HG02798 (cell line): Measurements from ENCODE around the gene CASZ1.

Experiments used
- ATAC-seq: cut with Tn5 transposase; IDR thresholded peaks from one replicate; pipeline ENCODE4 v1.9.1; 2021; ENCODE audit warnings: mild to moderate bottlenecking; ENCODE audit not compliant: unreplicated experiment, poor library complexity

The CASZ1 gene

DNA sequence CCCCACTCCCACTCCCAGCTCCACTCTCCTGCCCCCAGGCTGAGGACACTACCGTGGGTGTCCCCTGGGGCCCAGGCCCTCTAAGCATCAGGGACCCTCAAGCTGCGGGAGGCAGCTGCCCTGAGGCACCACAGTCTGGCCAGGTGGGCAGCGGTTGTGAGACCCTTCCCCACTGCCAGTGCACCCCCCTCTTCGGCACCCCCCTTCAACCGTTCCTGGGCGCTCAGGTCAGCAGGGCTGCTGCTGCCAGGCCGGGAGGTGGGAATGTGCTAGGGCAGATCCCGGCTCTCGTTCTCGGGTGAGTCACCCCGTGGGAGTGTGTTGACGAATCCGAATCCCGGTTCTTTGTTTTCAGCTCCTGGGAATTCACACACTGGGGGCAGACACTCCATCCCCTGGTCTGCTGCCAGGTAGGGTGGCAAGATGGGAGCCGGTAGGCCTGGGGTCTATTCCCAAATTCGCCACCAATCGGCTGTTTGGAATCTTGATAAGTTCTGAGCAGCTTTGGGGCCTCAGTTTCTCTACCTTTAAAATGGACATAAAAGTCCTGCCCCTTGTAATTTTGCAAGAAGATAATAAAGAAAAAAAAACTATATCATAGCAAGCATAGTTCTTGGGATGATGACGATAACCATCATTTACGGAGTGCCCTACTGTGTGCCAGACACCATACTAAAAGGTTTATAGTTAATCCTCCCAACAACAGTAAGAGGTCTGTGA is 28.5 kb upstream of the CASZ1 start:
- no peak for ATAC-seq

DNA sequence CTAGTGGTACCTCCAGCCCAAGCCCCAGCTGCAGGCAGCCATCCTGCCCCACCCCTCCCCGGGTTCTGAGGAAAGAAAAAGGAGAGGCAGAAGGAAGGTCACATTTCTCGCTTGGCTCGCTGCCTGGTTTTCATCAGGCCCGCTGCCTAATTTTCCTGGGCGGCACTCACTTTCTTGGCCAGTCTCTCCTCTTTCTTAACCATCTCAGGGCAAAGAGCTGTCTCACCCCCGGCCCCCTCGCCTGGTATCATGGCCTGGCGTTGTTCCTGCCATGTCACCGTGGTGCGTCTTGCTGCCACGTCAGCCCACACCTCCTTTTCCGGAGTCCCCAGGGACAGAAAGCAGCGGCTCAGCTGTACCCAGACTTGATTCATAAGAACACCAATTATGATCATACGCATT is 26.6 kb upstream of the CASZ1 start:
- ATAC-seq: no peak

DNA sequence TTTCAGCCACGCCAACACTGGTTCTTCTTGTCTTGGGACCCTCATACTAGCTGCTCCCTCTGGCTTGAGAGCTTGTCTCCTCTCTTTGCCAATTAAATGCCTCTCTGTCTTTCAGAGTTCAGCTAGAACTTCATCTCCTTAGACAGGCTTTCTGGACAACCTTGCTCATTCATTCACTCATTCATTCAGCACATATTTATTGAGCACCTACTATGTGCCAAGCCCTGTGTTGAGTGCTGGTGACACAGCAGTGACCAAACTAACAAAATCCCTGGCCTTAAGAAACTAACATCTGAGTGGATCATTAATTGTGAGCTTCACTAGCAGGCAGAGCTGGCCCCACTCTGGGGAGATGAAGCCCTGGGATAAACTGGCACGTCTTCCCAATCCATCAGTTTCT is 24.9 kb upstream of the CASZ1 start:
- ATAC-seq: no peak

DNA sequence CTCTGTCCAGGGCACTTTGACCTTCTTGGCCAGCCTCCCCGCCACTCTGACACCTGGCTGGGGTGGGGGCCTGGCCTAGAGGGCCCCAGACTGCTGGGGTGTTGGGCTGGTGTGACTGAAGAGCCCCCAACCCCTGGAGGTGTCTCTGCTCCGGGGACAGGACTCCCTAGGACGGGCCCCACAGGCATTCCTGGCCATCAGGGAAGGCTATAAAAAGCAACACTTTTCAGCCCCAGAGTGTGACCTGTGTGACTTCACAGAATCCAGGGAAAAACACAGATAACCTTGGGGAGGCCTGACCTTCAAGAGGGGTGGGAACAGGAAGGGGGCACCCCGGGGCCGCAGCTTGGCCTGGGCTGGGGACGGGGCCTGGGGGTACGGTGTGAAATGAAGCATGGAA is 24.0 kb upstream of the CASZ1 start:
- ATAC-seq: no peak

DNA sequence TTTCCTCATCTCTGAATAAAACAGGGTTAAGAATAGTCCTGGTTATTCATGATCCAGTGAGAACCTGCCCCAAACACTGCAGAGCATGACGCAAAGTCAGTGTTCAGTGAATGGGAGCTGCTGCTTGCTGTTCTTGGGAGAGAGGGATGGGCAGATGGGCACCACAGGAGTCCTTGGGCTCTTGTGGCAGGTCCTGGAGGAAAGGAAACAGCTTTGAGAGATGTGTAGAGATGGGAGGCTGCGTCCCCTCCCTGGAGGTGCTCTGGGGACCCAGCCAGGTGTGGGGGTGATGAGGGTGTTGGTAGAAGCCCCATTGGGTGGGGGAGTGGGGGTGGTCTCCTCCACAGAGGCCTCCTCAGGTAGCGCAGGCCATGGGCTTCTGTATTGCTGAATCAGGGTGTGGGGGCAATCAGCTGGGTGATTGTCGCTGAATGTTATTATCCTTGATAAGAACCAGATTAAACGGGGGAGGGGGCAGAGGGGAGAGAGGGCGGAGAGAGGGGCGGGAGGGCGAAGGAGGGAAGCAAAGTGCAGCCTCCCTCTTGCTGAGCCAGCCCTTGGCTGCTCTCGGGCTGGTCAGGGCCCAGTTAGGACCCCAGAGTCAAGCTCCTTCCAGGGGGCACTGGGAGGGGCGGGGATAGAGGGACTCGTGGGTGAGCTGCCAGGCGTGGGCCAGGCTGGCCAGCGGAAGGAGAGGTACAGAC is 22.9 kb upstream of the CASZ1 start:
- no peak for ATAC-seq

DNA sequence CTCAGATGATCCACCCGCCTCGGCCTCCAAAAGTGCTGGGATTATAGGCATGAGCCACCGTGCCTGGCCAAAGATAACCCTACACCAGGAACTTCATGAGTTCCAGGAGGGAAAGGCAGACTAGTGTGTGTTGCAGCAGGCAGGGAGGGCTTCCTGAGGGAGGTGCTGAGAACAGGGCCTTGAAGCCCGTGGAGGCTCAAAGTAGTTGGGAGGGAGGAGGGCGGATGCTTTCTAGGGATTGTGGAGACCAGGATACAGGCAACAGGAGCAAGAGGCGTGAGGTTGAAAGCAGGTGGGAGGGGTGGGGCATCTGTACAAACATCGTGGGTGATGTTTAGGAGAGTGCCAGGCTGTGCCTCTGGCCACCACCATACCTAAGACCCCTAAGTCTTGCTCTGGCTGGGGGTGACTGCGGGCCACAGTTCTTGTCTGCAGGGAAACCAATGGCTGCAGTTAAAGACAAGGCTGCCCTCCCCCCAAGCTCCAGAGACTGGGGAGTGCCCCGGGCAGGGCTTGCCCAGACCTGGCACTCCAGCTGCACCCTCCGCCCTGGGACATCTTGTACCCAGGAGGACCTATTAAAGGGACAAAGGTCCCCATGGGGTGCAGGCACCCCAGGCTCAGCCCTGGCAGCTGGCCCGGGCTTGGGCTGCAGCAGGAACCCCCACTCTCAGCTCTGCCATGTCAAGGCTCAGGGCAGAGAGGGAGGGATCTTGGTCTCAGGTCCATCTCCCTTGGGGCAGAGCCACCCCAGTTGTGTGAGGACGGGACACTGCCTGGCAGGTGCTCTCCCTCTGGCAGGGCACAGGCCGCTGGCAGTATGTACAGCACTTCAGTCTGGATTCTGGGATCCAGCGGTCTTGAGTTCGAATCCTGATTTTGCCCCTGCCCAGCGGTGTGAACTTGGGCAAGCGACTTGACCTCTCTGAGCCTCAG is 22.1 kb upstream of the CASZ1 start:
- no peak for ATAC-seq

DNA sequence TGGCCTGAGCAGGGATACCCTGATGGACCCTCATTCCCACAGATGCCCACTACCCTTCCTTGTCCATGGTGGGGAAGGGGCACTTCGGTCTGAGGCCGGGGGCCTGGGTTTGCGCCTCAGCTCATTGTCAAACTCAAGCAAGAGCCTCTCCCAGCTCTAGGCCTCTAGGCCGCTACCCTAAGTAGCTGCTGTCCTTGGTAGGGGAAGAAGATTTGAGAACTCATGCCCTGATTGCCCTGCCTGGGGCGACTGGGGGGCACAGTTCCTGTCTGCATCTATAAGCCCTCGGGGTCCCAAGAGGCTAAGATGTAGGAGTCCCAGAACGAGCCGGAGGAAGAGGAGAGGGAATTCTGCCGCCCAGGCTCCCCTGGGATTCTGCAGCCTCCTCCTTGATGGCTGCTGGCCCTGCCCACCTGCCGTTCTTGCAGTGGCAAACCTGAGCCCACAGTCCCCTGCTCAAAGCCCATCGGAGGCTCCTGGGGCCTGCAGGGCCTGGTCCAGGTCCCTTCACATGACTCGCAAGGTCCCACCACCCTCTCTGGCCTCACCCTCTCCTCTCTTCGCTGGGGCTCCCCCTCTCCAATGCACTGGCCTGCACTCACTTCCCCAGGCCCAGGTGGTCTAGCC is 20.4 kb upstream of the CASZ1 start:
- ATAC-seq: no peak

DNA sequence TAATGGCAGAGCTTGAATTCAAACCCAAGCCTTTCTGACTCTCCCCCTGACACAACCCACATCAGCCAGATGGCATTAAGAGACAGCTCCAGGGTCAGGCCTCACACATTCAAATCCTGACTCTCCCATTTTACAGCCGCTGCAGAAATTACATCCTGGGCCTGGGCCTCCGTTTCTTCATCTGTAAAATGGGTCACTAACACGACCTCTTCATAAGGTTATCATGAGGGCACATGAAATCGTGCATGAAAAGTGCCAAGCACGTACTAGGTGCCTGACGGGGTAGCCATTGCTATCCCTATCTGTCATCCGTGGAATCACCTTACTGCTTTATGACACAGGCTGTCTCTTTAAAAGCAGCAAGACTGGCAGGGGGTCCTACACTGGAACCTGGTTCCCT is 19.8 kb upstream of the CASZ1 start:
- no peak for ATAC-seq

DNA sequence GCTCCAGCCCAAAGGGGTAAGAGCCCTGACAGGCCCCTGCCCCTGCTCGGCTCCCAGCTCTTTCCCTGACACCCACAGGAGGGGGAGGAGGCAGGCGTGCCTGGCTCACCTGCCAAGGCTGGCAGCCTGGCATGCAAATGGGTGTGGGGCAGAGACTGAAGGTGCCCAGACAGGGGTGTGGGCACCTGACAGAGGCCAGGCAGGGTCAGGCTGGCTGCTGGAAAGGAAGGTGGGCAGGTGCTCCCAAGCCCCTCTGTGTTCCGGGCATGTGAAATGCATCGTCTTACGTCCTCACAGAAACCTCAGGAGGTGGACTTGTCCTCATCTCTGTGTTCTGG is 19.4 kb upstream of the CASZ1 start:
- ATAC-seq: no peak

DNA sequence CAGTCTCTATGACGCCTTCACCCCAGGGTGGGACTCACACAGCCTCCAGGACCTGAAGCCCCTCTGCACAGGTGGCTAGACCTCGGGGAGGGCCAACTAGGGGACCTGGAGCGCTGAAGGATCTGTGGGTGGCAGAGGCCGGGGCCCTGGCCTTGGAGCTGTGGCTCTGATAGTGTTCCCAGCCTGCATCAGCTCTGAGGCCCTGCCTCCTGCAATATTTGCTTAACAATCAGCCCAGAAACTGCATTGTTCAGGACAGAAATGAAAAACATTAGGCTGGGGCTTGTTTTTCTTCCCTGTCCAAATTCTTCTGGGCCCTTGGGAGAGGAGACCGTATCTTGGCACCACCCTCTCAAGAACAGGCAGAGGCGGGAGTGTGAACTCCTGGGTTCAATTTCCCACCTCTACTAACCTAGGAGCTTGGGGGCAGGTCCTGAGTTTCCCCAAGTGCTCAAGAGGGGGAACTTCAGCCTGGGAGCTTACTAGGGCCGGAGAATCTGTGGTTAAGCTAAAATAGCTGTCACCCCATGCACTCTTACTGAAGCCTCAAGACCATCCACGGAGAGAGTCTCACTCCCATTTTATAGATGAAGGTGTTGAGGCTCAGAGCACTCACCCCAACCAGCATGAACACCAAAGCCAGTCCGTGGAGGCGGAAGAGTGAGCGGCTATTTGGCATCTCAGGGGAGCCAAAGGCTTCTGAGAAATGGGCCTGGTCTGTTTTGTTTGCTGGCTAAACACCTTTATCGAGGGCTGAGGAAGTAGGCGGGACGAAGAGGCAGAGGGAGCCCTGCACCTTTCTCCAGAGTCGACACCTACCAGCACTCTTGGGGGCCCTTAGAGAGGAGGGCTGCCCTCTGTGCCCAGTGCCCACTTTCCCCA is 18.8 kb upstream of the CASZ1 start:
- no peak for ATAC-seq

DNA sequence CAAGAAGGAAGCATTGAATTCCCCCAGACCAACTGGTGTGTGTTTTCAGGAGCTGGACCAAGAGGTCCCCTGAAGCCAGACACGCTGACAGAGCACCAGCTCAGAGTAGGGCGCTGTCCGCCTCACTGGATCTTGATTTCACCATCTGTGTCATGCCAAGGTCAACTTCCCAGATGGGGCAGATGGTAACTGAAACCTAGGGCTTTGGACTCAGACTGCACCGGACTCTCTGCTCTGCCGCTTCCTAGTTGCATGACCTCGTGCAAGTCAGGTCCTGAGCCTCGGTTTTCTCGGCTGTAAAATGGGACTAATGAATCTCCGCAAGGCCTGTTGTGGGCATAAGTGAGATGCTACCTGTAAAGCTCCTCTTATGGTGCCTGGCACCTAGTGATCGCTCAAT is 17.9 kb upstream of the CASZ1 start:
- ATAC-seq: no peak

DNA sequence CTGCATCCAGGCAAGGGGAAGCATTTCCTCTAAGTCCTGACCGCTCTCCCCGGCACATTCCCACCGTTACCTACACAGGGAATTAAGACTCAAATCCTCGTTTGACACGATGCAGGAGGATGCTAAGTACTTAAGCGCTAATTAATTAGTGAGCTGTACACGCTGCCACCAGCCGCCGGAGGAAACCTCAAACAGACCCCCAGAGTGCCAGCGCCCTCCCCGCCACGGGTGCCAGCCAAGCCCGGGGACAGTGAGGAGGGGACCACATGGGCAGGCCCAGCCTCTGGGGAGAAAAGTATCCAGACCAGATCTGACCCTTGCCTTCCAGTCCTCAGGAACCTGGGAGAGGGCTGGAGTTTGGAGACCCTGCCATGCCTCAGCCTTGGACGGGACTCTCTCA is 17.4 kb upstream of the CASZ1 start:
- no peak for ATAC-seq

DNA sequence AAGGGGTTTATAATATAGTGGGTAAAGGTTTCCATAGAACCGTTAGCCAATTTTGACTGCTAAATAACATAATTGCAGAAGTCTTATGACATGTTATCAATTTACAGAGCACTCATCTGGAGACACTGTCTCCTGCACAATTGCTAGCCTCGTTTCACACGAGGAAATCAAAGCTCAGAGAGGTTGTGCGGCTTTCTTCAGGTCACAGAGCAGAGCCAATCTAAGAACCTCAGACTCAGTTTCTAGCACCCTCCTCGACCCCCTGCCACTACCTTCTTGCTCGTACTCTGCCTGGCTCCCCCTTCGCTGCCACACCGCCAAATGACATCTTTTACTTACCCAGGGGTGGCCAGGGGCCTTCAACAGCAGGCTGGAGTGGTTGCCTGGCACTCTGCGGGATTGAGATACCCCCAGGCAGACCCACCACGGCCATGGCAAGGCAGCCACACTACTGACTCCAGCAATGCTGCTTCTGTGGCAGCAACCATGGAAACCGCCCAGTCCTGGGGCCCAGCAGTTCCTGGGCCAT is 16.0 kb upstream of the CASZ1 start:
- ATAC-seq: no peak

DNA sequence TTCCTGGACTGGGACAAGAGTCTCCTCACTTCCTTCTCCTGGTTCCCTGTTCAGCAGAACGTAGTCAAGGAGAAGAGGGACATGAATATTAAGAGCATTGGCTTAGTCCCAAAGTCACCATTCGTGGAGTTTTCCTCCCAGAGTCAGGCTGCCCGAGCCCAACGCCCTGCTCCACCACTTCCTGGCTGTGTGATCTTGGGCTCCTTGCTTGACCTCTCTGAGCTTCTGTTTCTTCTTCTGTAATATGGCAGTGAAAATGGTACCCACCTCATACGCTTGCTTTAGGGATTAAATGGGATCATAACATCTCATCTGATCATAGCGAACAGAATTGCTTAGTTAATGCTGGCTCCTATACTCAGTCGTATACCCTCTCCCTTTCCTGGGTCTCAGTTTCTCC is 12.0 kb upstream of the CASZ1 start:
- ATAC-seq: no peak

DNA sequence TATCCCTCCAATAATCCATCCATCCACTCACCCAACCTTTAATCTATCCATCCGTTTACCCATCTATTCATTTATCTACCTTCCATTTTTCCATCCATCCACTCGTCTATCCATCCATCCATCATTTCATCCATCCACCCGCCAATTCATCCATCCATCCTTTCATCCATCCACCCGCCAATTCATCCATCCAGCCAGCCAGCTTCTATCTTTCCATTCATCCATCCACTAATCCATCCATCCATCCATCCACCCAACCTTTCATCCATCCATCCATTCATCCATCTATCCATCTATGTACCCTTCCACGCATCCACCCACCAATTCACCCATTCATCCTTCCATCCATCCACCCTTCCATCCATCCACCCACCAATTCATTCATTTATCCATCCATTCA is 10.5 kb upstream of the CASZ1 start:
- no peak for ATAC-seq

DNA sequence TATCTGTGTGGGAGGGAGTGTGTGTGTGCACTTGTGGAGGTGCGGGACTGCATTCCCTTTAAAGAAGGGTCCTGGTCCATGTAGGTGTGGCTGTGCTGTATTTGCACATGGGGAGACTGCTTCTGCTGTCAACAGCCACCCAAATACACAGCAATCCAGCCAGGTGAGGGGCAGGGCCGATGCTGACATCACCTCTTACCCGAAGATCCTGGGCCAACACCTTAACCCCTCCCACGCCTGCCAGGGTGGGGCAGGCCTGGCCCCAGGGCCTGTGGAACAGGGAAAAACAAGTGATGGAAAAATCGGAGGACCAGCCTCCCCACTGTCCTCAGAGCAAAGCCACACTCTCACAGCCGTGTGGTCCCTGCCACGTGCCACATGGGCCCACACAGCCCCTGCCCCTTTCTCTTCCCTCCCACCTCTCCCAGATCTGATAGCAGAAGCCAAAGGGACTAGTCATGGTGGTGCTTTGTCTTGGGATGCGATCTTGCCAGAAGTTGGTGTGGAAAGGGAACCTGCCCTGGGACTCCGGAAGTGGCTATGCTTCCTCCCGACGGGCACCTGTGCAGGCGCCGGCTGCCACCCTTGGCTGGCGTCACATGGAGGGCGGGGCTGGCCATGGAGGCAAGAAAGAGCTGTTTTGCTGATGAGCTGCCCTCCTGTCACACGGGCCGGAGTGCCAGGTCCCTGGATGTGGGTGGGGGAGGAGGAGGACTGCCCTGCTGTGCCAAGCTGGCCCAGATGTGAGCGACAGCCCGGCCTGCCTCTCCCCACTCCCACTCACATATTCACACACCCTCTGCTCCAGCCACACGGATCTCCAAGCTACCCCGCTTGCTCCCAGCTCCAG is 7.8 kb upstream of the CASZ1 start:
- no peak for ATAC-seq

DNA sequence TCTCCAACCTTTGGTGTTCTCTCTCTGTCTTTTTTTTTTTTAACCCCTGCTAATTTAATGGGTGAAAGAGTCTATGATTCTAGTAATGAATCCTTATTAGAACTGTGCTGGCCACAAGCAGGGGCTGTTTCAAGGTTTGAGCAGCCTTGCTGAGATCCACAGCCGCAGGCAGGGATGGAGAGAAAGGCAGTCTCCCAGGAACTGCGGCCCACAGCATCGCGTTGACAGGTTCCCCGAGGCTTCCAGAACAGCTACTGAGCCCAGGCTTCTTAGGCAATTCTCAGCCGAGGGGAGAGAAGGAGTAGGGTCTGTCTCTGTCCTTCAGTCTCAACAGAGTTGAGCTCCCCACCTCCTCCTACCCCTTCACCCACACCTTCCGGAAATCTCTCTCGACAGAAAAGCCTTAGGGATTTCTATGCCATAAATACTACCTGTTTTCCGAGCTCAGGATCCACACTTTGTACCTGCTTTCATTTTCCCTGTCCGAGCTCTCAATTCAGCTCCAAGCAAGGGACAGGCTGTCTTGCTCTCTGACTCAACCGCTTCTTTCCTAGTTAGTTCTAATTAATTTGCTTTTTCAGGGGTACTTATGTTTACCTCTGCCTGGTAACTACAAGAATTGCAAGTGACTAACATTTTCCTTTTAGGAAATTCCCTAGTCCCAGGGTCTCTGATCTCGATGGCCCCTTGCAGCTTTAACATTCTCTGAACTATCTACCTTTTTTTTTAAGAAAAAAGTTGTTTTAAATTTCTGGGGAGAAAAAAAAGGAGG is 6.7 kb upstream of the CASZ1 start:
- no peak for ATAC-seq

DNA sequence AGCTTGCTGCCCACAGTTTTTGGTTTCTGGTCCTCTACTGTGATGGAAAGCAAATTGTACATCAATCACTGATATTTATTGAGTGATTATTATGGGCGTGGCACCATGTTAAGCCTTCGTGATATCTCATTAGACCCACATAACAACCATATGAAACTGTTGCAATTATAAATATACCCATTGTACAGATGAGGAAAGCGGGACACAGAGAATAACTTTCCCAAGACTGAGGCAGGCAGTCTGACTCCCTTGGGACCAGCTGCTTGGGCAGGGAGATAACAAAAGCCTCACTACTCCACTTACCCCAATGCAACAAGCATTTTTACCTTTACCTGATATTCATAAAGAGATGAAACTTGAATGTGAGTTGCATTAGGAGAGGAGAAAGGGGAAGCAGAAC is 4.3 kb upstream of the CASZ1 start:
- ATAC-seq: no peak
